Astrocyte (in vitro differentiated cells and primary cell): ENCODE results near the gene PRRT4. TPM values are rescaled to one million over a fixed set of nuclear protein-coding genes. Genes with fewer than 3 reads are reported as not detected.

Source experiments
- DNase-seq: peaks from one replicate; pipeline ENCODE4 v3.0.0-alpha.2; 2010; ENCODE audit warnings: low read depth
- FAIRE-seq: peaks from 2 replicates; lab custom pipeline; 2011; peaks lifted over from hg19 to GRCh38; lab: Jason Lieb, UNC
- H2AFZ ChIP-seq: 2 replicates; pipeline ENCODE4 v1.6.0; 2012; ENCODE audit warnings: low read depth, low read length, inconsistent platforms
- H3K27ac ChIP-seq: 2 replicates; pipeline ENCODE4 v1.5.1; 2011; ENCODE audit warnings: low read depth, low read length, inconsistent platforms
- H3K27me3 ChIP-seq: 2 replicates; pipeline ENCODE4 v1.6.0; 2011; ENCODE audit warnings: low read length, inconsistent platforms; ENCODE audit not compliant: insufficient read depth
- H3K36me3 ChIP-seq: 2 replicates; pipeline ENCODE4 v1.5.1; 2011; ENCODE audit warnings: low read length, inconsistent platforms; ENCODE audit not compliant: insufficient read depth
- H3K4me1 ChIP-seq: 2 replicates; pipeline ENCODE4 v1.5.1; 2011; ENCODE audit warnings: low read length, inconsistent platforms; ENCODE audit not compliant: insufficient read depth
- H3K4me2 ChIP-seq: 2 replicates; pipeline ENCODE4 v1.6.0; 2012; ENCODE audit warnings: low read length, inconsistent platforms
- H3K4me3 ChIP-seq: 2 replicates; pipeline ENCODE4 v1.5.1; 2011; ENCODE audit warnings: low read depth, mild to moderate bottlenecking, low read length, inconsistent platforms; ENCODE audit not compliant: insufficient read depth
- H3K79me2 ChIP-seq: 2 replicates; pipeline ENCODE4 v1.6.0; 2012; ENCODE audit warnings: mild to moderate bottlenecking, low read length, inconsistent platforms; ENCODE audit not compliant: insufficient read depth
- H3K9ac ChIP-seq: 2 replicates; pipeline ENCODE4 v1.6.0; 2012; ENCODE audit warnings: mild to moderate bottlenecking, low read length, inconsistent platforms
- H3K9me3 ChIP-seq: 2 replicates; pipeline ENCODE4 v1.5.1; 2012; ENCODE audit warnings: low read depth, mild to moderate bottlenecking, low read length, inconsistent platforms; ENCODE audit not compliant: insufficient read depth
- H4K20me1 ChIP-seq: 2 replicates; pipeline ENCODE4 v1.6.0; 2012; ENCODE audit warnings: low read length, inconsistent platforms; ENCODE audit not compliant: insufficient read depth
- H3K27ac Mint-ChIP-seq: one replicate; pipeline ENCODE4 v1.8.0; 2021; ENCODE audit warnings: mild to moderate bottlenecking, mixed read lengths; ENCODE audit not compliant: unreplicated experiment
- H3K27me3 Mint-ChIP-seq: one replicate; pipeline ENCODE4 v1.8.0; 2021; ENCODE audit warnings: low read depth, mixed read lengths; ENCODE audit not compliant: unreplicated experiment
- H3K36me3 Mint-ChIP-seq: one replicate; pipeline ENCODE4 v1.8.0; 2021; ENCODE audit warnings: low read depth, mixed read lengths; ENCODE audit not compliant: unreplicated experiment
- H3K4me1 Mint-ChIP-seq: one replicate; pipeline ENCODE4 v1.8.0; 2021; ENCODE audit warnings: low read depth, mixed read lengths; ENCODE audit not compliant: unreplicated experiment
- H3K4me3 Mint-ChIP-seq: one replicate; pipeline ENCODE4 v1.8.0; 2021; ENCODE audit warnings: mild to moderate bottlenecking, moderate library complexity, mixed read lengths; ENCODE audit not compliant: unreplicated experiment
- H3K9me3 Mint-ChIP-seq: one replicate; pipeline ENCODE4 v1.8.0; 2021; ENCODE audit warnings: mild to moderate bottlenecking, mixed read lengths; ENCODE audit not compliant: unreplicated experiment
- CTCF ChIP-seq: IDR thresholded peaks from 2 replicates; pipeline ENCODE4 v1.5.1; 2011; ENCODE audit warnings: low read depth, mild to moderate bottlenecking, inconsistent platforms, low read length, moderate library complexity; ENCODE audit not compliant: insufficient read depth
- EZH2 ChIP-seq: IDR thresholded peaks from 2 replicates; pipeline ENCODE4 v1.6.1; 2012; ENCODE audit warnings: mild to moderate bottlenecking, low read length, inconsistent platforms; ENCODE audit not compliant: insufficient read depth
- total RNA-seq: library from RNA; stranded (reverse); gene quantifications from 2 replicates; pipeline ENCODE4 v1.2.1, GENCODE V29; 2021

Gene PRRT4
- total RNA-seq, 1 donor from 2014 or later: 0.93 TPM

- peaks cover 19% of the 10 kb centered on the region for H3K4me1 ChIP-seq
- peaks cover 47% of the 10 kb centered on the region for H3K27me3 Mint-ChIP-seq
These were observed 48.3 kb upstream of the PRRT4 start, which contains the start of gene IMPDH1 for GRCh38 chr7:128409596-128410450. IMPDH1 (minus strand) TSS chr7:128409982; CDS start chr7:128409901, 81 bp downstream.

GRCh38 chr7:128408709-128409595 lies 47.5 kb upstream of the PRRT4 start:
- Mint-ChIP-seq H3K4me3 (peak overlapping the region; percentile 83), H3K27ac (peak overlapping the region; percentile 14), H3K9me3 (peaks cover 4% of the 10 kb centered on the region), H3K27me3 (peaks cover 46% of the 10 kb centered on the region), H3K4me1 (peaks cover 5% of the 10 kb centered on the region), H3K36me3 (no peaks in the 10 kb centered on the region)
- DNase-seq (no peak), FAIRE-seq (no peak)
- H3K27me3 ChIP-seq: peaks cover 6% of the 10 kb centered on the region
- peaks cover 16% of the 10 kb centered on the region for H3K79me2 ChIP-seq
- H3K4me3 ChIP-seq: peak overlapping the region; percentile 63
- peaks cover 28% of the 10 kb centered on the region for H3K4me1 ChIP-seq
- H2AFZ ChIP-seq: peak overlapping the region; percentile 66
- H3K9ac ChIP-seq: peak overlapping the region; percentile 76
- no peak overlapping the region for H3K27ac ChIP-seq
- H3K9me3 ChIP-seq: no peaks in the 10 kb centered on the region
- H4K20me1 ChIP-seq: peaks cover 29% of the 10 kb centered on the region
- peak overlapping the region; percentile 85 for H3K4me2 ChIP-seq
- H3K36me3 ChIP-seq: no peaks in the 10 kb centered on the region
- no peak for TF ChIP-seq CTCF
- TF ChIP-seq EZH2: no peak

More at GRCh38 chr7:128409596-128410450, 48.3 kb upstream of the PRRT4 start, which contains the start of gene IMPDH1:
- H2AFZ ChIP-seq: peak within 1 kb of the TSS; percentile 98
- peak within 1 kb of the TSS; percentile 85 for H3K4me2 ChIP-seq
- H3K9me3 ChIP-seq: no peaks in the 10 kb centered on the region
- peak within 1 kb of the TSS; percentile 92 for H3K27ac Mint-ChIP-seq
- no peaks in the 10 kb centered on the region for H3K4me1 Mint-ChIP-seq
- no peak for FAIRE-seq
- peaks cover 20% of the 10 kb centered on the region for H4K20me1 ChIP-seq
- H3K9me3 Mint-ChIP-seq: peaks cover 4% of the 10 kb centered on the region
- H3K4me3 Mint-ChIP-seq: peak within 1 kb of the TSS; percentile 89
- no peak for TF ChIP-seq CTCF
- no peak for TF ChIP-seq EZH2
- DNase-seq: peak; percentile 80
- peak within 1 kb of the TSS; percentile 58 for H3K27ac ChIP-seq
- peaks cover 7% of the 10 kb centered on the region for H3K79me2 ChIP-seq
- H3K36me3 ChIP-seq: no peaks in the 10 kb centered on the region
- H3K9ac ChIP-seq: peak within 1 kb of the TSS; percentile 76
- no peaks in the 10 kb centered on the region for H3K36me3 Mint-ChIP-seq
- peak within 1 kb of the TSS; percentile 63 for H3K4me3 ChIP-seq
- peaks cover 7% of the 10 kb centered on the region for H3K27me3 ChIP-seq
